IgD-negative memory B cell (primary cell): ENCODE measurements around the gene AVPI1. TPM values are rescaled to one million over a fixed set of nuclear protein-coding genes. Genes with fewer than 3 reads are reported as not detected.
"Not testable (repeated sequence)": the region's sequence is repeated elsewhere in the genome, so short reads cannot be mapped to it uniquely, and the experiment has no call there.

Source experiments
- H3K27ac Mint-ChIP-seq, 3 donors: one replicate each; pipeline ENCODE4 v1.8.0; 2020 to 2022; ENCODE audit warnings: mild to moderate bottlenecking in 3 of 3, mixed read lengths in 3 of 3, moderate library complexity in 1 of 3
- H3K27me3 Mint-ChIP-seq: one replicate; pipeline ENCODE4 v1.8.0; 2021; ENCODE audit warnings: mixed read lengths
- H3K36me3 Mint-ChIP-seq: one replicate; pipeline ENCODE4 v1.8.0; 2020; ENCODE audit warnings: mild to moderate bottlenecking, mixed read lengths
- H3K4me1 Mint-ChIP-seq, 3 donors: one replicate each; pipeline ENCODE4 v1.8.0; 2020 to 2022; ENCODE audit warnings: mixed read lengths in 3 of 3, mild to moderate bottlenecking in 1 of 3
- H3K4me3 Mint-ChIP-seq, 4 donors: one replicate each; pipeline ENCODE4 v1.8.0; 2020 to 2022; ENCODE audit warnings: mild to moderate bottlenecking in 4 of 4, mixed read lengths in 4 of 4, moderate library complexity in 3 of 4
- H3K9me3 Mint-ChIP-seq, 3 donors: one replicate each; pipeline ENCODE4 v1.8.0; 2020 to 2021; ENCODE audit warnings: mixed read lengths in 3 of 3, mild to moderate bottlenecking in 1 of 3
- polyA plus RNA-seq: library from polyadenylated mRNA; unstranded; fragments of 300-500 nt; fragmentation: Illumina TruSeq; gene quantifications from one replicate; pipeline ENCODE4 v1.2.3, GENCODE V29; 2021

Gene AVPI1
- polyA plus RNA-seq, 1 donor from 2014 or later = 3.3 TPM

GRCh38 chr10:97703398-97704067 lies 16.5 kb upstream of the AVPI1 start:
- no peaks in the 10 kb centered on the region for H3K36me3 Mint-ChIP-seq

GRCh38 chr10:97701438-97702069 lies 14.5 kb upstream of the AVPI1 start:
- H3K27ac Mint-ChIP-seq = no peak overlapping the region
- H3K27me3 Mint-ChIP-seq = peaks cover 8% of the 10 kb centered on the region
- no peaks in the 10 kb centered on the region for H3K36me3 Mint-ChIP-seq
- no peaks in the 10 kb centered on the region for H3K9me3 Mint-ChIP-seq
- peak overlapping the region in 1 of 4 donors; percentile 39 for H3K4me3 Mint-ChIP-seq
- H3K4me1 Mint-ChIP-seq = peaks cover 0 to 4% (median 2%) of the 10 kb centered on the region in 3 donors

More at GRCh38 chr10:97703398-97704067, 16.5 kb upstream of the AVPI1 start:
- Mint-ChIP-seq H3K9me3 (no peaks in the 10 kb centered on the region), H3K27ac (no peak overlapping the region), H3K4me3 (no peak overlapping the region), H3K27me3 (peaks cover 12% of the 10 kb centered on the region), H3K4me1 (peaks cover 0 to 4% (median 2%) of the 10 kb centered on the region in 3 donors)

- H3K4me1 Mint-ChIP-seq = not testable (repeated sequence)
These were observed 11.1 kb upstream of the AVPI1 start for GRCh38 chr10:97698072-97698655.

GRCh38 chr10:97690133-97690532 lies 3.1 kb upstream of the AVPI1 start:
- H3K4me3 Mint-ChIP-seq = peak overlapping the region in 1 of 4 donors; percentile 32
- peaks cover 5 to 17% (median 11%) of the 10 kb centered on the region in 3 donors for H3K4me1 Mint-ChIP-seq
- no peaks in the 10 kb centered on the region for H3K36me3 Mint-ChIP-seq
- no peaks in the 10 kb centered on the region for H3K27me3 Mint-ChIP-seq
- H3K9me3 Mint-ChIP-seq = no peaks in the 10 kb centered on the region
- H3K27ac Mint-ChIP-seq = no peak overlapping the region

More at GRCh38 chr10:97698072-97698655, 11.1 kb upstream of the AVPI1 start:
- H3K4me3 Mint-ChIP-seq, H3K36me3 Mint-ChIP-seq, H3K27ac Mint-ChIP-seq, H3K9me3 Mint-ChIP-seq, H3K27me3 Mint-ChIP-seq: not testable (repeated sequence)

GRCh38 chr10:97689559-97690020 lies 2.5 kb upstream of the AVPI1 start:
- no peak overlapping the region for H3K27ac Mint-ChIP-seq
- no peaks in the 10 kb centered on the region for H3K36me3 Mint-ChIP-seq
- H3K4me1 Mint-ChIP-seq = peaks cover 5 to 20% (median 13%) of the 10 kb centered on the region in 3 donors
- H3K4me3 Mint-ChIP-seq = no peak overlapping the region
- no peaks in the 10 kb centered on the region for H3K27me3 Mint-ChIP-seq
- H3K9me3 Mint-ChIP-seq = no peaks in the 10 kb centered on the region

GRCh38 chr10:97687785-97688781 lies 1.0 kb upstream of the AVPI1 start:
- no peaks in the 10 kb centered on the region for H3K9me3 Mint-ChIP-seq
- no peaks in the 10 kb centered on the region for H3K36me3 Mint-ChIP-seq
- H3K4me1 Mint-ChIP-seq = peaks cover 8 to 20% (median 13%) of the 10 kb centered on the region in 3 donors
- peak overlapping the region; percentile 87 to 96 (median 94) for H3K4me3 Mint-ChIP-seq
- H3K27me3 Mint-ChIP-seq = no peaks in the 10 kb centered on the region
- peak overlapping the region; percentile 67 to 91 (median 82) for H3K27ac Mint-ChIP-seq

GRCh38 chr10:97686301-97686961 lies 610 bp downstream of the AVPI1 start:
- peak overlapping the region; percentile 82 to 87 (median 86) for H3K27ac Mint-ChIP-seq
- no peaks in the 10 kb centered on the region for H3K9me3 Mint-ChIP-seq
- H3K4me1 Mint-ChIP-seq = peaks cover 10 to 20% (median 13%) of the 10 kb centered on the region in 3 donors
- H3K27me3 Mint-ChIP-seq = no peaks in the 10 kb centered on the region
- peak overlapping the region; percentile 87 to 96 (median 94) for H3K4me3 Mint-ChIP-seq
- H3K36me3 Mint-ChIP-seq = no peaks in the 10 kb centered on the region

- H3K4me3 Mint-ChIP-seq = peak overlapping the region in 2 of 4 donors; percentile 95 to 96
- H3K36me3 Mint-ChIP-seq = no peaks in the 10 kb centered on the region
- peak overlapping the region in 1 of 3 donors; percentile 10 for H3K27ac Mint-ChIP-seq
- H3K4me1 Mint-ChIP-seq = peaks cover 10 to 20% (median 13%) of the 10 kb centered on the region in 3 donors
- H3K27me3 Mint-ChIP-seq = no peaks in the 10 kb centered on the region
- H3K9me3 Mint-ChIP-seq = no peaks in the 10 kb centered on the region
These were observed 1.6 kb downstream of the AVPI1 start for GRCh38 chr10:97685395-97685958.

- Mint-ChIP-seq H3K9me3 (no peaks in the 10 kb centered on the region), H3K27ac (peak overlapping the region in 1 of 3 donors; percentile 10), H3K36me3 (no peaks in the 10 kb centered on the region), H3K4me3 (peak overlapping the region in 2 of 4 donors; percentile 14 to 96), H3K27me3 (no peaks in the 10 kb centered on the region), H3K4me1 (peaks cover 10 to 20% (median 13%) of the 10 kb centered on the region in 3 donors)
These were observed 2.1 kb downstream of the AVPI1 start for GRCh38 chr10:97684866-97685394.

GRCh38 chr10:97684368-97684713 lies 2.7 kb downstream of the AVPI1 start:
- peaks cover 10 to 20% (median 13%) of the 10 kb centered on the region in 3 donors for H3K4me1 Mint-ChIP-seq
- H3K27me3 Mint-ChIP-seq, H3K9me3 Mint-ChIP-seq, H3K27ac Mint-ChIP-seq, H3K36me3 Mint-ChIP-seq, H3K4me3 Mint-ChIP-seq: not testable (repeated sequence)

GRCh38 chr10:97683556-97684367 lies 3.3 kb downstream of the AVPI1 start:
- H3K9me3 Mint-ChIP-seq = no peaks in the 10 kb centered on the region
- H3K4me3 Mint-ChIP-seq = peak overlapping the region in 1 of 4 donors; percentile 52
- peaks cover 10 to 20% (median 13%) of the 10 kb centered on the region in 3 donors for H3K4me1 Mint-ChIP-seq
- H3K27me3 Mint-ChIP-seq = no peaks in the 10 kb centered on the region
- H3K27ac Mint-ChIP-seq = peak overlapping the region in 1 of 3 donors; percentile 28
- H3K36me3 Mint-ChIP-seq = no peaks in the 10 kb centered on the region

- no peaks in the 10 kb centered on the region for H3K9me3 Mint-ChIP-seq
- no peaks in the 10 kb centered on the region for H3K27me3 Mint-ChIP-seq
- no peaks in the 10 kb centered on the region for H3K36me3 Mint-ChIP-seq
- no peak overlapping the region for H3K4me3 Mint-ChIP-seq
- no peak overlapping the region for H3K27ac Mint-ChIP-seq
- H3K4me1 Mint-ChIP-seq = peaks cover 9 to 22% (median 10%) of the 10 kb centered on the region in 3 donors
These were observed 5.0 kb downstream of the AVPI1 start for GRCh38 chr10:97682042-97682441.

- H3K4me1 Mint-ChIP-seq = peaks cover 6 to 12% (median 9%) of the 10 kb centered on the region in 3 donors
These were observed 7.4 kb downstream of the AVPI1 start for GRCh38 chr10:97679594-97679993.

More at GRCh38 chr10:97679594-97679993, 7.4 kb downstream of the AVPI1 start:
- no peak overlapping the region for H3K27ac Mint-ChIP-seq
- no peaks in the 10 kb centered on the region for H3K27me3 Mint-ChIP-seq
- H3K4me3 Mint-ChIP-seq = no peak overlapping the region
- H3K9me3 Mint-ChIP-seq = no peaks in the 10 kb centered on the region
- no peaks in the 10 kb centered on the region for H3K36me3 Mint-ChIP-seq
